ENCODE data around the gene DACT3. TPM values are rescaled to one million over a fixed set of nuclear protein-coding genes. Genes with fewer than 3 reads are reported as not detected.

Gene DACT3
- total RNA-seq, 1 donor from 2014 or later: 7.3 TPM

- no peak overlapping the region for H3K9ac ChIP-seq (ENCODE audit: low read depth in 1 of 3, low read length in 3 of 3)
- H3K36me3 ChIP-seq (ENCODE audit: control insufficient read depth in 3 of 3, insufficient read depth in 3 of 3, low read length in 3 of 3): peaks cover 0 to 5% (median 0%) of the 10 kb centered on the region in 3 donors
- H3K27me3 ChIP-seq (ENCODE audit: control insufficient read depth in 3 of 3, insufficient read depth in 3 of 3, low read length in 3 of 3): no peaks in the 10 kb centered on the region
- H3K4me3 ChIP-seq (ENCODE audit: low read length in 3 of 3): no peak overlapping the region
- no peak overlapping the region for H3K27ac ChIP-seq (ENCODE audit: low read depth, low read length)
- H3K4me1 ChIP-seq (ENCODE audit: control insufficient read depth in 3 of 3, insufficient read depth in 3 of 3, low read length in 3 of 3): no peaks in the 10 kb centered on the region
- no peaks in the 10 kb centered on the region for H3K9me3 ChIP-seq (ENCODE audit: control insufficient read depth in 3 of 3, low read length in 3 of 3)
Measured at GRCh38 chr19:46668662-46669061, 7.7 kb upstream of the DACT3 start.

- H3K9ac ChIP-seq (ENCODE audit: low read depth in 1 of 3, low read length in 3 of 3): no peak overlapping the region
- H3K36me3 ChIP-seq (ENCODE audit: control insufficient read depth in 3 of 3, insufficient read depth in 3 of 3, low read length in 3 of 3): no peaks in the 10 kb centered on the region
- H3K27ac ChIP-seq (ENCODE audit: low read depth, low read length): no peak overlapping the region
- peaks cover 11 to 16% (median 12%) of the 10 kb centered on the region in 3 donors for H3K4me1 ChIP-seq (ENCODE audit: control insufficient read depth in 3 of 3, insufficient read depth in 3 of 3, low read length in 3 of 3)
- H3K4me3 ChIP-seq (ENCODE audit: low read length in 3 of 3): no peak overlapping the region
- H3K27me3 ChIP-seq (ENCODE audit: control insufficient read depth in 3 of 3, insufficient read depth in 3 of 3, low read length in 3 of 3): peaks cover 3 to 4% (median 3%) of the 10 kb centered on the region in 3 donors
- no peaks in the 10 kb centered on the region for H3K9me3 ChIP-seq (ENCODE audit: control insufficient read depth in 3 of 3, low read length in 3 of 3)
Measured at GRCh38 chr19:46665072-46665471, 4.1 kb upstream of the DACT3 start.

GRCh38 chr19:46661735-46662592, 982 bp upstream of the DACT3 start:
- Histone ChIP-seq H3K27ac (ENCODE audit: low read depth, low read length) (peak overlapping the region; percentile 76), H3K27me3 (ENCODE audit: control insufficient read depth in 3 of 3, insufficient read depth in 3 of 3, low read length in 3 of 3) (peaks cover 15 to 19% (median 16%) of the 10 kb centered on the region in 3 donors), H3K36me3 (ENCODE audit: control insufficient read depth in 3 of 3, insufficient read depth in 3 of 3, low read length in 3 of 3) (no peaks in the 10 kb centered on the region), H3K4me3 (ENCODE audit: low read length in 3 of 3) (peak overlapping the region; percentile 58 to 75 (median 72)), H3K4me1 (ENCODE audit: control insufficient read depth in 3 of 3, insufficient read depth in 3 of 3, low read length in 3 of 3) (peaks cover 19 to 26% (median 20%) of the 10 kb centered on the region in 3 donors), H3K9me3 (ENCODE audit: control insufficient read depth in 3 of 3, low read length in 3 of 3) (no peaks in the 10 kb centered on the region), H3K9ac (ENCODE audit: low read depth in 1 of 3, low read length in 3 of 3) (peak overlapping the region; percentile 53 to 68 (median 60))

GRCh38 chr19:46660551-46661019, 397 bp downstream of the DACT3 start:
- Histone ChIP-seq H3K27me3 (ENCODE audit: control insufficient read depth in 3 of 3, insufficient read depth in 3 of 3, low read length in 3 of 3) (peaks cover 16 to 21% (median 18%) of the 10 kb centered on the region in 3 donors), H3K4me3 (ENCODE audit: low read length in 3 of 3) (peak overlapping the region; percentile 60 to 74 (median 67)), H3K4me1 (ENCODE audit: control insufficient read depth in 3 of 3, insufficient read depth in 3 of 3, low read length in 3 of 3) (peaks cover 19 to 26% (median 20%) of the 10 kb centered on the region in 3 donors), H3K9ac (ENCODE audit: low read depth in 1 of 3, low read length in 3 of 3) (peak overlapping the region in 2 of 3 donors; percentile 65 to 79), H3K9me3 (ENCODE audit: control insufficient read depth in 3 of 3, low read length in 3 of 3) (no peaks in the 10 kb centered on the region), H3K36me3 (ENCODE audit: control insufficient read depth in 3 of 3, insufficient read depth in 3 of 3, low read length in 3 of 3) (no peaks in the 10 kb centered on the region), H3K27ac (ENCODE audit: low read depth, low read length) (no peak overlapping the region)

- Histone ChIP-seq H3K36me3 (ENCODE audit: control insufficient read depth in 3 of 3, insufficient read depth in 3 of 3, low read length in 3 of 3) (no peaks in the 10 kb centered on the region), H3K4me1 (ENCODE audit: control insufficient read depth in 3 of 3, insufficient read depth in 3 of 3, low read length in 3 of 3) (peaks cover 19 to 26% (median 20%) of the 10 kb centered on the region in 3 donors), H3K9ac (ENCODE audit: low read depth in 1 of 3, low read length in 3 of 3) (peak overlapping the region in 2 of 3 donors; percentile 43 to 79), H3K27me3 (ENCODE audit: control insufficient read depth in 3 of 3, insufficient read depth in 3 of 3, low read length in 3 of 3) (peaks cover 16 to 21% (median 18%) of the 10 kb centered on the region in 3 donors), H3K9me3 (ENCODE audit: control insufficient read depth in 3 of 3, low read length in 3 of 3) (no peaks in the 10 kb centered on the region), H3K27ac (ENCODE audit: low read depth, low read length) (no peak overlapping the region), H3K4me3 (ENCODE audit: low read length in 3 of 3) (peak overlapping the region; percentile 60 to 74 (median 67))
Measured at GRCh38 chr19:46660008-46660517, 919 bp downstream of the DACT3 start.

- Histone ChIP-seq H3K9ac (ENCODE audit: low read depth in 1 of 3, low read length in 3 of 3) (peak overlapping the region in 2 of 3 donors; percentile 25 to 43), H3K4me1 (ENCODE audit: control insufficient read depth in 3 of 3, insufficient read depth in 3 of 3, low read length in 3 of 3) (peaks cover 19 to 26% (median 20%) of the 10 kb centered on the region in 3 donors), H3K27me3 (ENCODE audit: control insufficient read depth in 3 of 3, insufficient read depth in 3 of 3, low read length in 3 of 3) (peaks cover 16 to 21% (median 18%) of the 10 kb centered on the region in 3 donors), H3K27ac (ENCODE audit: low read depth, low read length) (no peak overlapping the region), H3K36me3 (ENCODE audit: control insufficient read depth in 3 of 3, insufficient read depth in 3 of 3, low read length in 3 of 3) (no peaks in the 10 kb centered on the region), H3K9me3 (ENCODE audit: control insufficient read depth in 3 of 3, low read length in 3 of 3) (no peaks in the 10 kb centered on the region), H3K4me3 (ENCODE audit: low read length in 3 of 3) (peak overlapping the region; percentile 45 to 67 (median 60))
Measured at GRCh38 chr19:46659151-46660007, 1.6 kb downstream of the DACT3 start.

GRCh38 chr19:46656541-46656940, 4.4 kb downstream of the DACT3 start:
- Histone ChIP-seq H3K36me3 (ENCODE audit: control insufficient read depth in 3 of 3, insufficient read depth in 3 of 3, low read length in 3 of 3) (no peaks in the 10 kb centered on the region), H3K9ac (ENCODE audit: low read depth in 1 of 3, low read length in 3 of 3) (no peak overlapping the region), H3K4me1 (ENCODE audit: control insufficient read depth in 3 of 3, insufficient read depth in 3 of 3, low read length in 3 of 3) (peaks cover 13 to 20% (median 17%) of the 10 kb centered on the region in 3 donors), H3K4me3 (ENCODE audit: low read length in 3 of 3) (no peak overlapping the region), H3K27ac (ENCODE audit: low read depth, low read length) (no peak overlapping the region), H3K27me3 (ENCODE audit: control insufficient read depth in 3 of 3, insufficient read depth in 3 of 3, low read length in 3 of 3) (peaks cover 16 to 32% (median 18%) of the 10 kb centered on the region in 3 donors), H3K9me3 (ENCODE audit: control insufficient read depth in 3 of 3, low read length in 3 of 3) (no peaks in the 10 kb centered on the region)

- Histone ChIP-seq H3K9me3 (ENCODE audit: control insufficient read depth in 3 of 3, low read length in 3 of 3) (no peaks in the 10 kb centered on the region), H3K27me3 (ENCODE audit: control insufficient read depth in 3 of 3, insufficient read depth in 3 of 3, low read length in 3 of 3) (peaks cover 10 to 33% (median 17%) of the 10 kb centered on the region in 3 donors), H3K27ac (ENCODE audit: low read depth, low read length) (no peak overlapping the region), H3K4me3 (ENCODE audit: low read length in 3 of 3) (no peak overlapping the region), H3K9ac (ENCODE audit: low read depth in 1 of 3, low read length in 3 of 3) (no peak overlapping the region), H3K36me3 (ENCODE audit: control insufficient read depth in 3 of 3, insufficient read depth in 3 of 3, low read length in 3 of 3) (no peaks in the 10 kb centered on the region), H3K4me1 (ENCODE audit: control insufficient read depth in 3 of 3, insufficient read depth in 3 of 3, low read length in 3 of 3) (peaks cover 3 to 7% (median 5%) of the 10 kb centered on the region in 3 donors)
Measured at GRCh38 chr19:46654621-46655152, 6.3 kb downstream of the DACT3 start.

- H3K9me3 ChIP-seq (ENCODE audit: control insufficient read depth in 3 of 3, low read length in 3 of 3): peaks cover 0 to 2% (median 2%) of the 10 kb centered on the region in 3 donors
- no peak overlapping the region for H3K27ac ChIP-seq (ENCODE audit: low read depth, low read length)
- peaks cover 23 to 38% (median 24%) of the 10 kb centered on the region in 3 donors for H3K27me3 ChIP-seq (ENCODE audit: control insufficient read depth in 3 of 3, insufficient read depth in 3 of 3, low read length in 3 of 3)
- H3K9ac ChIP-seq (ENCODE audit: low read depth in 1 of 3, low read length in 3 of 3): no peak overlapping the region
- no peak overlapping the region for H3K4me3 ChIP-seq (ENCODE audit: low read length in 3 of 3)
- H3K4me1 ChIP-seq (ENCODE audit: control insufficient read depth in 3 of 3, insufficient read depth in 3 of 3, low read length in 3 of 3): no peaks in the 10 kb centered on the region
- H3K36me3 ChIP-seq (ENCODE audit: control insufficient read depth in 3 of 3, insufficient read depth in 3 of 3, low read length in 3 of 3): no peaks in the 10 kb centered on the region
Measured at GRCh38 chr19:46650445-46650844, 10.5 kb downstream of the DACT3 start.

Data from skeletal muscle tissue (tissue), 4 donors.